GM12878 (cell line): ENCODE results near the gene CLVS2. TPM values are rescaled to one million over a fixed set of nuclear protein-coding genes. Genes with fewer than 3 reads are reported as not detected.

Source experiments
- ATAC-seq: fragments of 200-7000 bp; cut with Tn5 transposase; 3 replicates; pipeline ENCODE4 v1.9.1; 2020; ENCODE audit warnings: mild to moderate bottlenecking, moderate library complexity
- BruUV-seq: library from RNA; stranded (reverse); fragments of 400-500 nt; replicated peaks from 2 replicates; lab custom pipeline; 2021; lab: Mats Ljungman, UMichigan
- CTCF ChIA-PET: fragments of 300-600 bp; sonication (Branson Sonifier 250); formaldehyde crosslinking; extraction: SDS; loops from one replicate; lab custom pipeline; 2021; ENCODE audit warnings: inconsistent platforms; lab: Yijun Ruan, JAX
- POLR2A ChIA-PET: fragments of 350-600 bp; formaldehyde crosslinking; extraction: SDS; loops from one replicate; lab custom pipeline; 2021; ENCODE audit warnings: inconsistent platforms; lab: Charles Lee
- RAD21 ChIA-PET: fragments of 300-600 bp; sonication (Branson Sonifier 250); formaldehyde crosslinking; loops from one replicate; lab custom pipeline; 2023; ENCODE audit warnings: antibody characterized with exemption; ENCODE audit not compliant: unreplicated experiment; lab: Charles Lee
- SMC1A ChIA-PET: fragments of 300-600 bp; sonication (Branson Sonifier 250); formaldehyde crosslinking; loops from one replicate; lab custom pipeline; 2023; ENCODE audit not compliant: unreplicated experiment, uncharacterized antibody; lab: Charles Lee
- DNase-seq: peaks from one replicate; pipeline ENCODE4 v3.0.0-alpha.2; 2011; ENCODE audit warnings: low read depth, low spot score
- FAIRE-seq: peaks from 3 replicates; lab custom pipeline; 2011; peaks lifted over from hg19 to GRCh38; lab: Jason Lieb, UNC
- H2AFZ ChIP-seq: 2 replicates; pipeline ENCODE4 v1.6.0; 2011; ENCODE audit warnings: low read depth, low read length, control low read depth; ENCODE audit not compliant: control insufficient read depth
- H3K27ac ChIP-seq: 2 replicates; pipeline ENCODE4 v1.5.1; 2011; ENCODE audit warnings: control low read depth; ENCODE audit not compliant: control insufficient read depth, insufficient read depth
- H3K27me3 ChIP-seq, 2 experiments: replicated peaks in 1 of 2; 2 replicates each; pipeline versions ENCODE4 v1.6.0 to v1.6.1; 2011; ENCODE audit warnings: low read length in 1 of 2; ENCODE audit not compliant: control insufficient read depth in 2 of 2, insufficient read depth in 2 of 2
- H3K36me3 ChIP-seq, 2 experiments: 2 replicates each; pipeline ENCODE4 v1.5.1; 2011; ENCODE audit warnings: low read length in 1 of 2; ENCODE audit not compliant: control insufficient read depth in 2 of 2, insufficient read depth in 2 of 2
- H3K4me1 ChIP-seq: 2 replicates; pipeline ENCODE4 v1.6.1; 2011; ENCODE audit warnings: mild to moderate bottlenecking, low read length, moderate library complexity, mixed read lengths; ENCODE audit not compliant: control insufficient read depth, insufficient read depth
- H3K4me2 ChIP-seq: 2 replicates; pipeline ENCODE4 v1.6.0; 2011; ENCODE audit warnings: control low read depth; ENCODE audit not compliant: control insufficient read depth, insufficient read depth
- H3K4me3 ChIP-seq: fragments of 200-600 bp; sonication (generic); 2 replicates; pipeline ENCODE4 v1.5.1; 2016
- H3K79me2 ChIP-seq: 2 replicates; pipeline ENCODE4 v1.6.0; 2011; ENCODE audit warnings: low read length; ENCODE audit not compliant: control insufficient read depth, insufficient read depth
- H3K9ac ChIP-seq: 2 replicates; pipeline ENCODE4 v1.8.0; 2011; ENCODE audit warnings: low read length, control low read depth, mixed read lengths; ENCODE audit not compliant: control insufficient read depth, insufficient read depth
- H3K9me3 ChIP-seq: replicated peaks from 3 replicates; pipeline ENCODE4 v1.5.1; 2011; ENCODE audit warnings: mild to moderate bottlenecking, low read length; ENCODE audit not compliant: control insufficient read depth, insufficient read depth
- H4K20me1 ChIP-seq: 2 replicates; pipeline ENCODE4 v1.6.0; 2011; ENCODE audit not compliant: control insufficient read depth, insufficient read depth
- CBX5 ChIP-seq: sonication (generic); IDR thresholded peaks from 2 replicates; pipeline ENCODE4 v1.6.1; 2016; ENCODE audit warnings: low read depth, moderate library complexity, mild to moderate bottlenecking, inconsistent platforms
- IKZF2 ChIP-seq, 2 experiments: fragments of 450-650 bp; IDR thresholded peaks; 2 replicates each; pipeline ENCODE4 v1.6.1; 2017; ENCODE audit warnings: mild to moderate bottlenecking in 2 of 2, moderate library complexity in 2 of 2
- MEF2A ChIP-seq: IDR thresholded peaks from 2 replicates; pipeline ENCODE4 v1.6.1; 2011; ENCODE audit warnings: low read depth, mild to moderate bottlenecking, low read length, moderate library complexity; ENCODE audit not compliant: insufficient read depth
- MYB ChIP-seq: fragments of 150-350 bp; IDR thresholded peaks from 2 replicates; pipeline ENCODE4 v1.6.1; 2014; ENCODE audit warnings: mild to moderate bottlenecking, low read depth, low read length, borderline replicate concordance
- POLR2A ChIP-seq: IDR thresholded peaks from 2 replicates; pipeline ENCODE4 v1.6.1; 2011; ENCODE audit warnings: low read depth, mild to moderate bottlenecking, low read length
- SP1 ChIP-seq: IDR thresholded peaks from one replicate; pipeline ENCODE4 v1.6.1; 2011; ENCODE audit warnings: low read depth, low read length
- SUZ12 ChIP-seq: fragments of 200-600 bp; sonication (generic); IDR thresholded peaks from one replicate; pipeline ENCODE4 v1.6.1; 2018; ENCODE audit warnings: antibody characterized with exemption, mild to moderate bottlenecking; ENCODE audit not compliant: unreplicated experiment
- TCF3 ChIP-seq: IDR thresholded peaks from 2 replicates; pipeline ENCODE4 v1.6.1; 2012; ENCODE audit warnings: low read depth, mild to moderate bottlenecking, low read length, borderline replicate concordance; ENCODE audit not compliant: insufficient read depth
- WRNIP1 ChIP-seq: IDR thresholded peaks from 2 replicates; pipeline ENCODE4 v1.6.1; 2011; ENCODE audit warnings: low read depth, low read length, improper control_type of control experiment, borderline replicate concordance
- WGBS: methylation state at CpG from one replicate; pipeline ENCODE4 v1.1.6; 2016; ENCODE audit warnings: low lambda C conversion rate; ENCODE audit not compliant: insufficient replicate concordance, insufficient coverage; ENCODE audit errors: missing lambda C conversion rate; 5-methylcytosine and 5-hydroxymethylcytosine counted together
- in situ Hi-C: fragments of 300-500 bp; cut with MboI; formaldehyde crosslinking; loops from 9 replicates; pipeline ENCODE4 v1.14.3; 2018; ENCODE audit warnings: mixed read lengths
- intact Hi-C: fragments of 100-400 bp; cut with micrococcal nuclease; formaldehyde crosslinking; loops from one replicate; pipeline ENCODE4 v1.14.2; 2022; ENCODE audit not compliant: unreplicated experiment
- polyA plus RNA-seq, 11 experiments: library from polyadenylated mRNA; depleted of rRNA in 4 of 11; unstranded in 6 of 11; stranded (reverse) in 5 of 11; fragments of >200 nt; fragmentation: Nextera tagmentation in 4 of 11; fragmentation: Illumina TruSeq in 1 of 11; extraction: Ambion mirVana in 4 of 11; extraction: Trizol in 1 of 11; gene quantifications; 1 replicate in 1 of 11; 2 replicates in 10 of 11; pipeline versions ENCODE4 v1.2.1 to v1.2.3, GENCODE V29; 2011 to 2016; ENCODE audit warnings: inconsistent platforms in 2 of 11, missing spikeins in 2 of 11, low read depth in 1 of 11
- total RNA-seq, 4 experiments: library from RNA; depleted of rRNA in 3 of 4; stranded (reverse); fragments of >200 nt in 3 of 4; fragmentation: Illumina TruSeq in 1 of 4; extraction: Trizol in 1 of 4; gene quantifications; 2 replicates each; pipeline versions ENCODE4 v1.2.1 to v1.2.3, GENCODE V29; 2013 to 2021
- TF ChIP-seq, protein P1 (sequence below): fragments of 450-650 bp; IDR thresholded peaks from 2 replicates; pipeline ENCODE4 v1.6.1; 2017; ENCODE audit warnings: mild to moderate bottlenecking

Gene CLVS2
- total and polyA plus RNA-seq, 10 of the 15 experiments (the other 5 are each of a cell fraction or from before 2014, with no cell fraction given) = not detected

DNA sequence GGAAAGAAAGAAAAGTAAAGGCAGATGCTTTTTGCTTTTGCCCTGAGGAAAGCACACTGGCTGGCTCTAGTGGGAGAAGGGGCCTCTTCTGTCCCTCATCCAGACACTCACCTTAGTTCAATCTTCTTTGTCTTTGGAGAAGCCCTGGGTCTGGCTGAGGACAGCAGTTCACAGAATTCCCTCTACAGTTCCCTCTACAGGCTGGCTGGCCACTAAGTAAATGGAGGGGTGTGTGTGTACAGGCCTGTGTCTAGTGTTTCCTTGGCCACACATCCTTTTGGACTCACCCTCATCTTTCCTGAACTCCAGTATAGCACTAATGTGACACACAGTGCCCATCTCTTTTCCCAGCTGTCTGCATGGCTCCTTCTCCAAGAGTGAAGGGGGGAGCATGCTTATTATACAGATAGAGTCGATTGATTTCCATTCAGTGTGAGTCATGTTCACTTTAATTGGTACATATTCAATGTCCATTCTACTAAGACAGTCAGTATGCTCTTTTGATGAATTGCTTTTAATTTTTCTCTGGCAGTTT, 26.0 kb upstream of the CLVS2 start:
- ChIA-PET POLR2A (no interaction called here), RAD21 (no interaction called here)

More for the DNA sequence above, 26.0 kb upstream of the CLVS2 start:
- 0% methylated on average over 1 of the region's 1 CpG for WGBS
- DNase-seq (no peak), FAIRE-seq (no peak), ATAC-seq (no peak)
- TF ChIP-seq POLR2A (no peak), WRNIP1 (no peak), IKZF2 (IDR thresholded peaks at IDR 0.05) (no peak), MEF2A (no peak), CBX5 (no peak), TCF3 (no peak), SP1 (no peak), MYB (no peak), SUZ12 (no peak)
- TF ChIP-seq, protein P1, sequence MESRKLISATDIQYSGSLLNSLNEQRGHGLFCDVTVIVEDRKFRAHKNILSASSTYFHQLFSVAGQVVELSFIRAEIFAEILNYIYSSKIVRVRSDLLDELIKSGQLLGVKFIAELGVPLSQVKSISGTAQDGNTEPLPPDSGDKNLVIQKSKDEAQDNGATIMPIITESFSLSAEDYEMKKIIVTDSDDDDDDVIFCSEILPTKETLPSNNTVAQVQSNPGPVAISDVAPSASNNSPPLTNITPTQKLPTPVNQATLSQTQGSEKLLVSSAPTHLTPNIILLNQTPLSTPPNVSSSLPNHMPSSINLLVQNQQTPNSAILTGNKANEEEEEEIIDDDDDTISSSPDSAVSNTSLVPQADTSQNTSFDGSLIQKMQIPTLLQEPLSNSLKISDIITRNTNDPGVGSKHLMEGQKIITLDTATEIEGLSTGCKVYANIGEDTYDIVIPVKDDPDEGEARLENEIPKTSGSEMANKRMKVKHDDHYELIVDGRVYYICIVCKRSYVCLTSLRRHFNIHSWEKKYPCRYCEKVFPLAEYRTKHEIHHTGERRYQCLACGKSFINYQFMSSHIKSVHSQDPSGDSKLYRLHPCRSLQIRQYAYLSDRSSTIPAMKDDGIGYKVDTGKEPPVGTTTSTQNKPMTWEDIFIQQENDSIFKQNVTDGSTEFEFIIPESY = no peak
- no TSS peak for BruUV-seq
- H2AFZ ChIP-seq = no peak overlapping the region
- CTCF ChIA-PET = no interaction called here
- intact Hi-C loops = no loop called here
- H3K4me2 ChIP-seq = no peak overlapping the region
- H3K36me3 ChIP-seq = no peaks in the 10 kb centered on the region
- H3K9me3 ChIP-seq = no peaks in the 10 kb centered on the region
- H3K27ac ChIP-seq = no peak overlapping the region
- in situ Hi-C loops = no loop called here
- SMC1A ChIA-PET = interaction anchor here (0.8 to 0.9 kb wide), 2 partner anchors 39 to 98 kb away, joined by 3 to 4 read pairs; no protein-coding TSS in a partner anchor
- H3K4me3 ChIP-seq = no peak overlapping the region
- no peaks in the 10 kb centered on the region for H4K20me1 ChIP-seq
- H3K79me2 ChIP-seq = no peaks in the 10 kb centered on the region
- no peak overlapping the region for H3K9ac ChIP-seq
- H3K27me3 ChIP-seq = no peaks in the 10 kb centered on the region
- H3K4me1 ChIP-seq = no peaks in the 10 kb centered on the region
